Endothelial cell of umbilical vein (primary cell): ENCODE data around the gene MTNR1B. TPM values are rescaled to one million over a fixed set of nuclear protein-coding genes. Genes with fewer than 3 reads are reported as not detected.

Experiments
- BruUV-seq: library from RNA; stranded (reverse); fragments of 400-500 nt; replicated peaks from 2 replicates; lab custom pipeline; 2021; lab: Mats Ljungman, UMichigan
- CTCF ChIA-PET: fragments of 300-600, 350-600 bp; sonication (Branson Sonifier 250); formaldehyde crosslinking; loops from one replicate; lab custom pipeline; 2021; ENCODE audit warnings: antibody characterized with exemption, inconsistent platforms; lab: Charles Lee
- POLR2A ChIA-PET: fragments of 300-600, 350-600 bp; sonication (Branson Sonifier 250); formaldehyde crosslinking; loops from one replicate; lab custom pipeline; 2021; ENCODE audit warnings: antibody characterized with exemption, inconsistent platforms; lab: Charles Lee
- DNase-seq: peaks from one replicate; pipeline ENCODE4 v3.0.0-alpha.2; 2011; ENCODE audit warnings: low read depth, low spot score
- FAIRE-seq: peaks from 2 replicates; lab custom pipeline; 2011; peaks lifted over from hg19 to GRCh38; lab: Jason Lieb, UNC
- H2AFZ ChIP-seq: 2 replicates; pipeline ENCODE4 v1.6.0; 2012; ENCODE audit warnings: low read depth, low read length, control low read depth, inconsistent platforms
- H3K27ac ChIP-seq: 2 replicates; pipeline ENCODE4 v1.5.1; 2011; ENCODE audit warnings: low read depth, mild to moderate bottlenecking, control low read depth, low read length, moderate library complexity; ENCODE audit not compliant: insufficient read depth
- H3K27me3 ChIP-seq, 2 experiments: 2 replicates each; pipeline versions ENCODE4 v1.6.0 to v1.6.1; 2011; ENCODE audit warnings: low read length in 2 of 2, mixed read lengths in 1 of 2; ENCODE audit not compliant: control insufficient read depth in 2 of 2, insufficient read depth in 2 of 2
- H3K36me3 ChIP-seq, 2 experiments: 2 replicates in 1 of 2; 3 replicates in 1 of 2; pipeline ENCODE4 v1.5.1; 2011; ENCODE audit warnings: low read length in 2 of 2, mild to moderate bottlenecking in 1 of 2, moderate library complexity in 1 of 2; ENCODE audit not compliant: control insufficient read depth in 2 of 2, insufficient read depth in 2 of 2; ENCODE audit errors: extremely low read depth in 1 of 2
- H3K4me1 ChIP-seq: 3 replicates; pipeline ENCODE4 v1.5.1; 2011; ENCODE audit warnings: mild to moderate bottlenecking, low read length; ENCODE audit not compliant: control insufficient read depth, insufficient read depth; ENCODE audit errors: extremely low read depth
- H3K4me2 ChIP-seq: 2 replicates; pipeline ENCODE4 v1.6.1; 2011; ENCODE audit warnings: low read length, control low read depth, mixed read lengths; ENCODE audit not compliant: insufficient read depth
- H3K4me3 ChIP-seq, 3 experiments: fragments of 200-600 bp in 1 of 3; sonication (generic), shearing (Covaris generic) in 1 of 3; replicated peaks in 1 of 3; 2 replicates each; pipeline ENCODE4 v1.5.1; 2011 to 2016; ENCODE audit warnings: control low read depth in 3 of 3, low read length in 3 of 3, mild to moderate bottlenecking in 2 of 3, inconsistent platforms in 1 of 3, low read depth in 1 of 3, moderate library complexity in 1 of 3; ENCODE audit not compliant: insufficient read depth in 1 of 3
- H3K79me2 ChIP-seq: 2 replicates; pipeline ENCODE4 v1.6.0; 2012; ENCODE audit warnings: low read length, inconsistent platforms; ENCODE audit not compliant: control insufficient read depth, insufficient read depth
- H3K9ac ChIP-seq: replicated peaks from 2 replicates; pipeline ENCODE3; 2011; ENCODE audit warnings: low read length, control low read depth; ENCODE audit not compliant: insufficient read depth; ENCODE audit errors: extremely low read depth
- H3K9me1 ChIP-seq: replicated peaks from 3 replicates; pipeline ENCODE4 v1.6.0; 2011; ENCODE audit warnings: mild to moderate bottlenecking, low read length; ENCODE audit not compliant: control insufficient read depth, insufficient read depth; ENCODE audit errors: extremely low read depth
- H3K9me3 ChIP-seq: replicated peaks from 2 replicates; pipeline ENCODE4 v1.5.1; 2012; ENCODE audit warnings: low read length, inconsistent platforms; ENCODE audit not compliant: control insufficient read depth, insufficient read depth
- H4K20me1 ChIP-seq: replicated peaks from 2 replicates; pipeline ENCODE3; 2011; ENCODE audit warnings: mild to moderate bottlenecking, low read length; ENCODE audit not compliant: control insufficient read depth, insufficient read depth; ENCODE audit errors: extremely low read depth
- EZH2 ChIP-seq: IDR thresholded peaks from 2 replicates; pipeline ENCODE4 v1.6.1; 2012; ENCODE audit warnings: borderline replicate concordance, low read depth, mild to moderate bottlenecking, moderate library complexity, low read length, inconsistent platforms; ENCODE audit not compliant: severe bottlenecking
- FOS ChIP-seq: IDR thresholded peaks from 2 replicates; pipeline ENCODE4 v1.6.1; 2011; ENCODE audit warnings: mild to moderate bottlenecking, low read length, moderate library complexity, borderline replicate concordance; ENCODE audit not compliant: insufficient read depth
- GATA2 ChIP-seq: IDR thresholded peaks from 2 replicates; pipeline ENCODE4 v1.7.0; 2011; ENCODE audit warnings: low read depth, mild to moderate bottlenecking, moderate library complexity, mixed read lengths, low read length; ENCODE audit not compliant: insufficient read length, insufficient read depth
- JUN ChIP-seq: IDR thresholded peaks from 2 replicates; pipeline ENCODE4 v1.6.1; 2011; ENCODE audit warnings: borderline replicate concordance, low read depth; ENCODE audit not compliant: insufficient read length, insufficient read depth
- MAX ChIP-seq: IDR thresholded peaks from 2 replicates; pipeline ENCODE4 v1.6.1; 2011; ENCODE audit not compliant: insufficient read depth, insufficient read length
- MYC ChIP-seq: IDR thresholded peaks from one replicate; pipeline ENCODE4 v1.6.1; 2011; ENCODE audit warnings: mild to moderate bottlenecking, low read depth, low read length
- POLR2A ChIP-seq: IDR thresholded peaks from 2 replicates; pipeline ENCODE4 v1.6.1; 2012; ENCODE audit warnings: low read depth, mild to moderate bottlenecking, control low read depth, low read length
- POLR2AphosphoS5 ChIP-seq: IDR thresholded peaks from 2 replicates; pipeline ENCODE4 v1.6.1; 2012; ENCODE audit warnings: low read depth, mild to moderate bottlenecking, control low read depth, low read length, moderate library complexity; ENCODE audit not compliant: insufficient read depth
- dilution Hi-C: fragments of 300-500 bp; cut with MboI; formaldehyde crosslinking; loops from one replicate; pipeline ENCODE4 v1.15.0; 2019; ENCODE audit warnings: low sequenced_read_pairs; ENCODE audit not compliant: extremely low pct_ligation_motif_present
- intact Hi-C: fragments of 100-400 bp; cut with micrococcal nuclease; formaldehyde crosslinking; loops from one replicate; pipeline ENCODE4 v1.10.0; 2022
- polyA plus RNA-seq, 4 experiments: library from polyadenylated mRNA; depleted of rRNA in 3 of 4; stranded (reverse) in 3 of 4; unstranded in 1 of 4; fragments of >200 nt; gene quantifications; 2 replicates each; pipeline versions ENCODE4 v1.2.1 to v1.2.3, GENCODE V29; 2011 to 2012; ENCODE audit warnings: missing spikeins in 1 of 4
- total RNA-seq: library from RNA; stranded (reverse); gene quantifications from 2 replicates; pipeline ENCODE4 v1.2.3, GENCODE V29; 2021
- TF ChIP-seq, protein P1 (sequence below), 2 donors: IDR thresholded peaks; 1 replicate in 1 of 2; 2 replicates in 1 of 2; pipeline ENCODE4 v1.5.1; 2011; ENCODE audit warnings: low read length in 2 of 2, mild to moderate bottlenecking in 2 of 2, moderate library complexity in 2 of 2, control low read depth in 1 of 2, inconsistent platforms in 1 of 2, low read depth in 1 of 2; ENCODE audit not compliant: insufficient read depth in 1 of 2; ENCODE audit errors: extremely low read depth in 1 of 2

Gene MTNR1B
- total and polyA plus RNA-seq, 2 donors (not counting 3 experiments of a cell fraction or from before 2014, with no cell fraction given), result not detected

DNA sequence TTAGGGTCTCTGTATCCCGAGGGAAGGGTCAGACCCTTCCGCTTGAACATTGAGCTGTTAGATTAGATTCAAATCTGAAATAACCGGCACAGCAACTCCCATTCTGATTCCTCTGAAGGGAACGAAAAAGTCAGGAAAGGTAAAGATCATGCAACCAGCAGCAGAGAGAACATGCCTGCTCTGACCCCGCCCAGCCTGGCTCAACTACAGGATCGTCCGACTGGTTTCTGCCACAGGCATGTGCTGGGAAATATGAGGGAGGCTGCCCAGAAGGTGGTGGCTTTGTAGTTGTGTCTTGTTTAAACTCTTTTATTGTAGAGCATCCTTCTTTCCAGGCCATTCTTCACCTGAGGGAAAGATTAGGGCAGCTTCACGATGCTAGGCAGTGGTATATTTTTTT lies 5.0 kb upstream of the MTNR1B start:
- no TSS peak for BruUV-seq
- H3K9ac ChIP-seq, result no peak overlapping the region
- H3K79me2 ChIP-seq, result no peaks in the 10 kb centered on the region
- H3K27ac ChIP-seq, result no peak overlapping the region
- peaks cover 0 to 4% of the 10 kb centered on the region in 2 experiments for H3K27me3 ChIP-seq
- FAIRE-seq, result no peak
- H3K36me3 ChIP-seq, result no peaks in the 10 kb centered on the region
- no peak overlapping the region for H2AFZ ChIP-seq
- dilution Hi-C loops (no loop called here), intact Hi-C loops (no loop called here)
- no peak for DNase-seq
- ChIA-PET POLR2A (no interaction called here), CTCF (interaction anchor here (0.5 kb wide), 1 partner anchor 14 kb away, joined by 4 read pairs; no protein-coding TSS in a partner anchor)
- H3K4me2 ChIP-seq, result no peak overlapping the region
- H4K20me1 ChIP-seq, result no peaks in the 10 kb centered on the region
- no peak overlapping the region for H3K4me3 ChIP-seq
- no peaks in the 10 kb centered on the region for H3K9me1 ChIP-seq
- TF ChIP-seq MAX, result no peak
- no peak for TF ChIP-seq POLR2A
- no peak for TF ChIP-seq FOS
- TF ChIP-seq EZH2, result no peak
- no peak for TF ChIP-seq JUN
- TF ChIP-seq MYC, result no peak
- no peak for TF ChIP-seq POLR2AphosphoS5
- no peak for TF ChIP-seq GATA2
- TF ChIP-seq, protein P1, sequence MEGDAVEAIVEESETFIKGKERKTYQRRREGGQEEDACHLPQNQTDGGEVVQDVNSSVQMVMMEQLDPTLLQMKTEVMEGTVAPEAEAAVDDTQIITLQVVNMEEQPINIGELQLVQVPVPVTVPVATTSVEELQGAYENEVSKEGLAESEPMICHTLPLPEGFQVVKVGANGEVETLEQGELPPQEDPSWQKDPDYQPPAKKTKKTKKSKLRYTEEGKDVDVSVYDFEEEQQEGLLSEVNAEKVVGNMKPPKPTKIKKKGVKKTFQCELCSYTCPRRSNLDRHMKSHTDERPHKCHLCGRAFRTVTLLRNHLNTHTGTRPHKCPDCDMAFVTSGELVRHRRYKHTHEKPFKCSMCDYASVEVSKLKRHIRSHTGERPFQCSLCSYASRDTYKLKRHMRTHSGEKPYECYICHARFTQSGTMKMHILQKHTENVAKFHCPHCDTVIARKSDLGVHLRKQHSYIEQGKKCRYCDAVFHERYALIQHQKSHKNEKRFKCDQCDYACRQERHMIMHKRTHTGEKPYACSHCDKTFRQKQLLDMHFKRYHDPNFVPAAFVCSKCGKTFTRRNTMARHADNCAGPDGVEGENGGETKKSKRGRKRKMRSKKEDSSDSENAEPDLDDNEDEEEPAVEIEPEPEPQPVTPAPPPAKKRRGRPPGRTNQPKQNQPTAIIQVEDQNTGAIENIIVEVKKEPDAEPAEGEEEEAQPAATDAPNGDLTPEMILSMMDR (IDR thresholded peaks at IDR 0.05; ENCODE audit: extremely low read depth in 1 of 2, insufficient read depth in 1 of 2, low read depth in 1 of 2, low read length in 2 of 2), result no peak
- no peaks in the 10 kb centered on the region for H3K4me1 ChIP-seq
- no peaks in the 10 kb centered on the region for H3K9me3 ChIP-seq
